ENCODE data around the gene CASP7. TPM values are rescaled to one million over a fixed set of nuclear protein-coding genes. Genes with fewer than 3 reads are reported as not detected.

Gene CASP7
- polyA plus RNA-seq, 2 donors, result 8.3 to 11.0 TPM

DNA sequence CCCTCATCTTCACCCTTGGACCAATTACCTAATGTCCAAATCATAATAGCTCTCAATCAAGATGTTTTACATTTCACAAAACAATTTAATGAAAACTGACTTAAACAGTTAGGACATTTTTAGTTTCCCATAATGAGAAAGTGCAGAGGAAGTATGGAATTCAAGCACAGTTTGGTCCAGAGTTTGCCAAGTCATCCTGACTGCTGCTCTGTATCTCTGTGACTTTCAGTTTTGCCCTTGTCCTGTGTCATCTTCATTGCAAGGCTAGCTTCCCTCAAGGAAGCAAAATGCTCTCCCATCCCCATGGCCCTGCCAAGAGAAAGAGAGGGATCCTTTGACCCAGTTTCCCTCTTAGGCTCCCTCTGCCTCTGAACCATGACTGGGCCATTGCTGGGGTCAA is 63.9 kb downstream of the CASP7 start:
- H3K36me3 ChIP-seq (ENCODE audit: control insufficient read depth in 2 of 2, insufficient read depth in 2 of 2, low read length in 1 of 2), result no peaks in the 10 kb centered on the region
- no peak overlapping the region for H3K27ac ChIP-seq (ENCODE audit: low read depth in 2 of 2, low read length in 1 of 2)
- H3K9me3 ChIP-seq (ENCODE audit: control insufficient read depth in 2 of 2, insufficient read depth in 1 of 2, low read depth in 1 of 2, low read length in 1 of 2), result no peaks in the 10 kb centered on the region
- no peaks in the 10 kb centered on the region for H3K4me1 ChIP-seq (ENCODE audit: control insufficient read depth in 2 of 2, insufficient read depth in 2 of 2, low read length in 1 of 2)
- no peaks in the 10 kb centered on the region for H3K27me3 ChIP-seq (ENCODE audit: control insufficient read depth in 1 of 2, insufficient read depth in 2 of 2, low read length in 2 of 2)
- H3K4me3 ChIP-seq (ENCODE audit: low read depth in 1 of 2, low read length in 2 of 2), result no peak overlapping the region

- no peak overlapping the region for H3K4me3 ChIP-seq (ENCODE audit: low read depth in 1 of 2, low read length in 2 of 2)
- no peaks in the 10 kb centered on the region for H3K27me3 ChIP-seq (ENCODE audit: control insufficient read depth in 1 of 2, insufficient read depth in 2 of 2, low read length in 2 of 2)
- no peak overlapping the region for H3K27ac ChIP-seq (ENCODE audit: low read depth in 2 of 2, low read length in 1 of 2)
- 83 to 89% methylated on average over 2 of the region's 2 CpGs for WGBS, 2 donors
- H3K4me1 ChIP-seq (ENCODE audit: control insufficient read depth in 2 of 2, insufficient read depth in 2 of 2, low read length in 1 of 2), result no peaks in the 10 kb centered on the region
- H3K9me3 ChIP-seq (ENCODE audit: control insufficient read depth in 2 of 2, insufficient read depth in 1 of 2, low read depth in 1 of 2, low read length in 1 of 2), result no peaks in the 10 kb centered on the region
- no peaks in the 10 kb centered on the region for H3K36me3 ChIP-seq (ENCODE audit: control insufficient read depth in 2 of 2, insufficient read depth in 2 of 2, low read length in 1 of 2)
These were observed 65.7 kb downstream of the CASP7 start for GRCh38 chr10:113745374-113745773.

- H3K36me3 ChIP-seq (ENCODE audit: control insufficient read depth in 2 of 2, insufficient read depth in 2 of 2, low read length in 1 of 2), result no peaks in the 10 kb centered on the region
- no peaks in the 10 kb centered on the region for H3K4me1 ChIP-seq (ENCODE audit: control insufficient read depth in 2 of 2, insufficient read depth in 2 of 2, low read length in 1 of 2)
- no peak overlapping the region for H3K27ac ChIP-seq (ENCODE audit: low read depth in 2 of 2, low read length in 1 of 2)
- no peaks in the 10 kb centered on the region for H3K27me3 ChIP-seq (ENCODE audit: control insufficient read depth in 1 of 2, insufficient read depth in 2 of 2, low read length in 2 of 2)
- H3K9me3 ChIP-seq (ENCODE audit: control insufficient read depth in 2 of 2, insufficient read depth in 1 of 2, low read depth in 1 of 2, low read length in 1 of 2), result no peaks in the 10 kb centered on the region
- WGBS, 2 donors, result 54 to 65% methylated on average over 3 of the region's 3 CpGs
- no peak overlapping the region for H3K4me3 ChIP-seq (ENCODE audit: low read depth in 1 of 2, low read length in 2 of 2)
These were observed 66.7 kb downstream of the CASP7 start for GRCh38 chr10:113746217-113746957.

DNA sequence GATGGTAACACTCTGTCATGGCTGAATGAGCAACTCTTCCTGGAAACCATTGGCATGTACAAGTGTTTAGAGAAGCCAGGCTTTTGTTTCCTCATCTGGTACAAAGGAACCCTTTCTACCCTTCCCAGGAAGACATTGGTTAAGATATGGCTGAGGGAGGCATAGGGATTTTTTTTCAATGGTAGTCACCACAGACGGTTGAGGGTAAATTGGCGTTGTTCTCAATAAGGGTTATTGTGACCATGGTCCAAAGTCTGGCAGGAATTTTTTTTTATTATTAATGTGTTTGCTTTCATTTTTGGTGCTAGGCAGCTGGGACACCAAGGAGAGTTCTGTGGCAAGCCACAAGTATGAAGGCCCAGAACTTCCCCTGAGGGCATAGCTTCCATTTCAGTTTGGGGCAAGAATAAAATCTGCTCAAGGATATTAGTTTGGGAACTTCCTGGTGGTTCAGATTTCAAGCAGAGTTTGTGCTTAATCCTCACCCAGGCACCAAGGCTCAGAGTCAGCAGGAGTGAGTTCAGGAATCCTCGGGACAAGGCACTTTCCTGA is 71.5 kb downstream of the CASP7 start, which contains the start of gene PLEKHS1:
Gene PLEKHS1 (plus strand): TSS at position 502 of the 552 bp plus-strand sequence. CDS start 3,596 bp downstream, outside the sequence.
- Histone ChIP-seq H3K4me3 (ENCODE audit: low read depth in 1 of 2, low read length in 2 of 2) (no peak within 1 kb of the TSS), H3K27ac (ENCODE audit: low read depth in 2 of 2, low read length in 1 of 2) (no peak within 1 kb of the TSS), H3K4me1 (ENCODE audit: control insufficient read depth in 2 of 2, insufficient read depth in 2 of 2, low read length in 1 of 2) (no peaks in the 10 kb centered on the region), H3K27me3 (ENCODE audit: control insufficient read depth in 1 of 2, insufficient read depth in 2 of 2, low read length in 2 of 2) (no peaks in the 10 kb centered on the region), H3K36me3 (ENCODE audit: control insufficient read depth in 2 of 2, insufficient read depth in 2 of 2, low read length in 1 of 2) (no peaks in the 10 kb centered on the region), H3K9me3 (ENCODE audit: control insufficient read depth in 2 of 2, insufficient read depth in 1 of 2, low read depth in 1 of 2, low read length in 1 of 2) (no peaks in the 10 kb centered on the region)
- WGBS, 2 donors, result 82 to 93% methylated on average over 3 of the region's 3 CpGs

- no peaks in the 10 kb centered on the region for H3K4me1 ChIP-seq (ENCODE audit: control insufficient read depth in 2 of 2, insufficient read depth in 2 of 2, low read length in 1 of 2)
- no peak overlapping the region for H3K4me3 ChIP-seq (ENCODE audit: low read depth in 1 of 2, low read length in 2 of 2)
- H3K27ac ChIP-seq (ENCODE audit: low read depth in 2 of 2, low read length in 1 of 2), result no peak overlapping the region
- no peaks in the 10 kb centered on the region for H3K9me3 ChIP-seq (ENCODE audit: control insufficient read depth in 2 of 2, insufficient read depth in 1 of 2, low read depth in 1 of 2, low read length in 1 of 2)
- H3K27me3 ChIP-seq (ENCODE audit: control insufficient read depth in 1 of 2, insufficient read depth in 2 of 2, low read length in 2 of 2), result no peaks in the 10 kb centered on the region
- 41 to 90% methylated on average over 1 of the region's 1 CpG for WGBS, 2 donors
- H3K36me3 ChIP-seq (ENCODE audit: control insufficient read depth in 2 of 2, insufficient read depth in 2 of 2, low read length in 1 of 2), result no peaks in the 10 kb centered on the region
These were observed 72.8 kb downstream of the CASP7 start for GRCh38 chr10:113752553-113752952.

GRCh38 chr10:113753020-113753692 is 73.4 kb downstream of the CASP7 start:
- H3K9me3 ChIP-seq (ENCODE audit: control insufficient read depth in 2 of 2, insufficient read depth in 1 of 2, low read depth in 1 of 2, low read length in 1 of 2), result no peaks in the 10 kb centered on the region
- H3K27me3 ChIP-seq (ENCODE audit: control insufficient read depth in 1 of 2, insufficient read depth in 2 of 2, low read length in 2 of 2), result no peaks in the 10 kb centered on the region
- no peak overlapping the region for H3K27ac ChIP-seq (ENCODE audit: low read depth in 2 of 2, low read length in 1 of 2)
- no peaks in the 10 kb centered on the region for H3K36me3 ChIP-seq (ENCODE audit: control insufficient read depth in 2 of 2, insufficient read depth in 2 of 2, low read length in 1 of 2)
- WGBS, 2 donors, result 46 to 56% methylated on average over 9 of the region's 9 CpGs
- H3K4me1 ChIP-seq (ENCODE audit: control insufficient read depth in 2 of 2, insufficient read depth in 2 of 2, low read length in 1 of 2), result no peaks in the 10 kb centered on the region
- H3K4me3 ChIP-seq (ENCODE audit: low read depth in 1 of 2, low read length in 2 of 2), result no peak overlapping the region

DNA sequence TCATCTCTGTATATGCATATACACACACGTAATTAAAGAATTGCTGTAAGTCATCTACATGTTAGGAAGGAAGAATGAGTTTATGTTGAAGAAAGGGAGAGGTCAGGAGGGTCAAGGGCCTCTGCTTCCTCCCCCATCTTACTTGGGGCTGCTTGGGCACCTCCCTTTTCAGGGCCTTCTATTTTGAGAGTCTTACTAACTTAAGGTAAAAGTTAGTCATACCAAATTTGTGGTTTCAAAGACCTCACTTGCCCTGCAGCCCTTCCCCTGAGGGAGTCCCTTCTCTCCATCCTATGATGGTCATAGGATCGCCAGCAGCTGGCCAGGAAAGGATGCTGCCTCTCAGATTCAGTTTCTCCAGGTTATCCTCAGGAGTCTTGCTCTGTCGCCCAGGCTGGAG is 74.4 kb downstream of the CASP7 start:
- 92 to 93% methylated on average over 3 of the region's 3 CpGs for WGBS, 2 donors
- Histone ChIP-seq H3K4me1 (ENCODE audit: control insufficient read depth in 2 of 2, insufficient read depth in 2 of 2, low read length in 1 of 2) (no peaks in the 10 kb centered on the region), H3K27me3 (ENCODE audit: control insufficient read depth in 1 of 2, insufficient read depth in 2 of 2, low read length in 2 of 2) (no peaks in the 10 kb centered on the region), H3K27ac (ENCODE audit: low read depth in 2 of 2, low read length in 1 of 2) (no peak overlapping the region), H3K4me3 (ENCODE audit: low read depth in 1 of 2, low read length in 2 of 2) (no peak overlapping the region), H3K9me3 (ENCODE audit: control insufficient read depth in 2 of 2, insufficient read depth in 1 of 2, low read depth in 1 of 2, low read length in 1 of 2) (no peaks in the 10 kb centered on the region), H3K36me3 (ENCODE audit: control insufficient read depth in 2 of 2, insufficient read depth in 2 of 2, low read length in 1 of 2) (no peaks in the 10 kb centered on the region)

GRCh38 chr10:113754768-113755167 is 75.1 kb downstream of the CASP7 start:
- H3K36me3 ChIP-seq (ENCODE audit: control insufficient read depth in 2 of 2, insufficient read depth in 2 of 2, low read length in 1 of 2), result no peaks in the 10 kb centered on the region
- H3K27me3 ChIP-seq (ENCODE audit: control insufficient read depth in 1 of 2, insufficient read depth in 2 of 2, low read length in 2 of 2), result no peaks in the 10 kb centered on the region
- no peak overlapping the region for H3K4me3 ChIP-seq (ENCODE audit: low read depth in 1 of 2, low read length in 2 of 2)
- H3K4me1 ChIP-seq (ENCODE audit: control insufficient read depth in 2 of 2, insufficient read depth in 2 of 2, low read length in 1 of 2), result no peaks in the 10 kb centered on the region
- H3K9me3 ChIP-seq (ENCODE audit: control insufficient read depth in 2 of 2, insufficient read depth in 1 of 2, low read depth in 1 of 2, low read length in 1 of 2), result no peaks in the 10 kb centered on the region
- 78 to 87% methylated on average over 9 of the region's 9 CpGs for WGBS, 2 donors
- no peak overlapping the region for H3K27ac ChIP-seq (ENCODE audit: low read depth in 2 of 2, low read length in 1 of 2)

GRCh38 chr10:113756940-113757543 is 77.3 kb downstream of the CASP7 start:
- H3K9me3 ChIP-seq (ENCODE audit: control insufficient read depth in 2 of 2, insufficient read depth in 1 of 2, low read depth in 1 of 2, low read length in 1 of 2), result no peaks in the 10 kb centered on the region
- 83 to 86% methylated on average over 12 of the region's 12 CpGs for WGBS, 2 donors
- H3K36me3 ChIP-seq (ENCODE audit: control insufficient read depth in 2 of 2, insufficient read depth in 2 of 2, low read length in 1 of 2), result no peaks in the 10 kb centered on the region
- no peak overlapping the region for H3K27ac ChIP-seq (ENCODE audit: low read depth in 2 of 2, low read length in 1 of 2)
- H3K27me3 ChIP-seq (ENCODE audit: control insufficient read depth in 1 of 2, insufficient read depth in 2 of 2, low read length in 2 of 2), result no peaks in the 10 kb centered on the region
- H3K4me1 ChIP-seq (ENCODE audit: control insufficient read depth in 2 of 2, insufficient read depth in 2 of 2, low read length in 1 of 2), result no peaks in the 10 kb centered on the region
- no peak overlapping the region for H3K4me3 ChIP-seq (ENCODE audit: low read depth in 1 of 2, low read length in 2 of 2)
